K562 (cell line): ENCODE measurements around the gene PTPN18. TPM values are rescaled to one million over a fixed set of nuclear protein-coding genes. Genes with fewer than 3 reads are reported as not detected.

Source experiments
- ATAC-seq: fragments of 200-7000 bp; cut with Tn5 transposase; 3 replicates; pipeline ENCODE4 v1.9.1; 2020; ENCODE audit warnings: moderate library complexity
- BruUV-seq: library from RNA; stranded (reverse); fragments of 400-500 nt; replicated peaks from 2 replicates; lab custom pipeline; 2021; lab: Mats Ljungman, UMichigan
- CTCF ChIA-PET: fragments of 300-600 bp; formaldehyde crosslinking; extraction: SDS; loops from one replicate; lab custom pipeline; 2021; ENCODE audit warnings: low intra/inter-chr PET ratio; lab: Yijun Ruan, JAX
- POLR2A ChIA-PET: fragments of 300-600, 350-650 bp; sonication (Branson Sonifier 250); formaldehyde crosslinking; extraction: SDS; loops from one replicate; lab custom pipeline; 2021; ENCODE audit warnings: antibody characterized with exemption, inconsistent platforms; lab: Yijun Ruan, JAX
- DNase-seq, 4 experiments: peaks; one replicate each; pipeline versions ENCODE4 v3.0.0 to v3.0.0-alpha.2; 2011 to 2018; ENCODE audit warnings: low spot score in 3 of 4, mixed read lengths in 3 of 4; ENCODE audit errors: extremely low read depth in 1 of 4
- FAIRE-seq: peaks from 2 replicates; lab custom pipeline; 2011; peaks lifted over from hg19 to GRCh38; lab: Jason Lieb, UNC
- H2AFZ ChIP-seq: 2 replicates; pipeline ENCODE4 v1.6.0; 2011; ENCODE audit warnings: low read depth, low read length, control low read depth, inconsistent platforms
- H3K27ac ChIP-seq: fragments of 200-600 bp; 3 replicates; pipeline ENCODE4 v1.8.0; 2011; ENCODE audit warnings: low read depth, mild to moderate bottlenecking, control low read depth, inconsistent platforms, low read length, moderate library complexity, mixed read lengths; ENCODE audit errors: extremely low read depth
- H3K27me3 ChIP-seq, 2 experiments: fragments of 300-600 bp in 1 of 2; 2 replicates in 1 of 2; 3 replicates in 1 of 2; pipeline versions ENCODE4 v1.6.0 to v1.8.0; 2011; ENCODE audit warnings: inconsistent platforms in 2 of 2, low read length in 2 of 2, mild to moderate bottlenecking in 1 of 2, mixed read lengths in 1 of 2, moderate library complexity in 1 of 2; ENCODE audit not compliant: control insufficient read depth in 2 of 2, insufficient read depth in 2 of 2
- H3K36me3 ChIP-seq: fragments of 300-600 bp; 3 replicates; pipeline ENCODE4 v1.8.0; 2011; ENCODE audit warnings: mild to moderate bottlenecking, low read length, inconsistent platforms; ENCODE audit not compliant: control insufficient read depth, insufficient read depth
- H3K4me1 ChIP-seq, 2 experiments: fragments of 200-600 bp in 1 of 2; replicated peaks in 1 of 2; 2 replicates in 1 of 2; 3 replicates in 1 of 2; pipeline versions ENCODE4 v1.5.1 to v1.8.0; 2011; ENCODE audit warnings: inconsistent platforms in 2 of 2, low read length in 2 of 2, mild to moderate bottlenecking in 1 of 2, mixed read lengths in 1 of 2, moderate library complexity in 1 of 2; ENCODE audit not compliant: control insufficient read depth in 2 of 2, insufficient read depth in 2 of 2
- H3K4me2 ChIP-seq: 2 replicates; pipeline ENCODE4 v1.6.1; 2011; ENCODE audit warnings: low read length, control low read depth, inconsistent platforms, mixed read lengths; ENCODE audit not compliant: insufficient read depth
- H3K4me3 ChIP-seq: fragments of 200-600 bp; sonication (generic), shearing (Covaris generic); 2 replicates; pipeline ENCODE4 v1.5.1; 2016; ENCODE audit warnings: control low read depth, inconsistent platforms
- H3K79me2 ChIP-seq: fragments of 200-600 bp; 3 replicates; pipeline ENCODE4 v1.8.0; 2011; ENCODE audit warnings: low read length, inconsistent platforms; ENCODE audit not compliant: control insufficient read depth, insufficient read depth
- H3K9ac ChIP-seq, 2 experiments: 2 replicates each; pipeline versions ENCODE4 v1.6.0 to v1.6.1; 2011; ENCODE audit warnings: low read depth in 2 of 2, low read length in 2 of 2, control low read depth in 1 of 2, inconsistent platforms in 1 of 2, mild to moderate bottlenecking in 1 of 2, mixed read lengths in 1 of 2; ENCODE audit not compliant: insufficient read depth in 1 of 2
- H3K9me1 ChIP-seq: one replicate; pipeline ENCODE4 v1.6.0; 2011; ENCODE audit warnings: inconsistent platforms, mild to moderate bottlenecking, low read length, moderate library complexity; ENCODE audit not compliant: control insufficient read depth, insufficient read depth
- H3K9me3 ChIP-seq: replicated peaks from 2 replicates; pipeline ENCODE4 v1.5.1; 2011; ENCODE audit warnings: low read depth, low read length, inconsistent platforms; ENCODE audit not compliant: control insufficient read depth, insufficient read depth
- H4K20me1 ChIP-seq: replicated peaks from 2 replicates; pipeline ENCODE4 v1.6.1; 2011; ENCODE audit warnings: low read length, inconsistent platforms, mixed read lengths; ENCODE audit not compliant: control insufficient read depth, insufficient read depth
- E2F3 ChIP-seq: fragments of 250-450 bp; sonication (Bioruptor Pico); IDR thresholded peaks from 2 replicates; pipeline ENCODE4 v1.4.0; 2020; ENCODE audit warnings: mild to moderate bottlenecking
- KDM4B ChIP-seq, 2 experiments: fragments of 450-650 bp in 1 of 2; sonication (generic) in 1 of 2; IDR thresholded peaks; 2 replicates each; pipeline ENCODE4 v1.6.1; 2016 to 2017; ENCODE audit warnings: borderline replicate concordance in 2 of 2, antibody characterized with exemption in 1 of 2, low read depth in 1 of 2, mild to moderate bottlenecking in 1 of 2
- MBD2 ChIP-seq: sonication (generic); IDR thresholded peaks from 2 replicates; pipeline ENCODE4 v1.6.1; 2016; ENCODE audit warnings: low read depth, borderline replicate concordance
- PURB ChIP-seq: sonication (generic); formaldehyde crosslinking; IDR thresholded peaks from 2 replicates; pipeline ENCODE4 v1.9.0; 2021; ENCODE audit warnings: low read depth, mild to moderate bottlenecking, missing genetic modification reagents
- SPI1 ChIP-seq: IDR thresholded peaks from 2 replicates; pipeline ENCODE4 v1.6.1; 2011; ENCODE audit warnings: low read depth, low read length, control low read depth, borderline replicate concordance
- in situ Hi-C: fragments of 300-500 bp; cut with MboI; formaldehyde crosslinking; loops from 4 replicates; pipeline ENCODE4 v1.15.0; 2018; ENCODE audit warnings: inconsistent platforms, mixed read lengths
- intact Hi-C: fragments of 100-400 bp; cut with micrococcal nuclease; formaldehyde crosslinking; loops from 2 replicates; pipeline ENCODE4 v1.14.2; 2022
- polyA plus RNA-seq, 8 experiments: library from polyadenylated mRNA; depleted of rRNA in 4 of 8; stranded (reverse) in 5 of 8; unstranded in 3 of 8; fragments of >200 nt; fragmentation: Nextera tagmentation in 2 of 8; fragmentation: Illumina TruSeq in 1 of 8; extraction: Ambion mirVana in 2 of 8; extraction: Trizol in 1 of 8; gene quantifications; 2 replicates each; pipeline versions ENCODE4 v1.2.1 to v1.2.3, GENCODE V29; 2011 to 2014; ENCODE audit warnings: inconsistent platforms in 1 of 8, missing spikeins in 1 of 8
- total RNA-seq, 7 experiments: library from RNA; depleted of rRNA in 6 of 7; stranded (reverse); fragments of >200 nt in 6 of 7; fragmentation: Illumina TruSeq in 2 of 7; extraction: Trizol in 2 of 7; gene quantifications; 2 replicates each; pipeline versions ENCODE4 v1.2.1 to v1.2.3, GENCODE V29; 2011 to 2021; ENCODE audit warnings: low replicate concordance in 1 of 7
- TF ChIP-seq, protein P1 (sequence below): fragments of 450-650 bp; IDR thresholded peaks from 2 replicates; pipeline ENCODE4 v1.6.1; 2014; ENCODE audit warnings: low read depth, mild to moderate bottlenecking, moderate library complexity, borderline replicate concordance

Gene PTPN18
- total and polyA plus RNA-seq, 9 of the 15 experiments (the other 6 are each of a cell fraction or from before 2014, with no cell fraction given): 11.6 to 90.7 (median 49.6) TPM

GRCh38 chr2:130359466-130359865, 3.6 kb downstream of the PTPN18 start (continued):
- TF ChIP-seq PURB (CRISPR knock-in tag) (no peak), MBD2 (no peak), KDM4B (IDR thresholded peaks at IDR 0.05; ENCODE audit: borderline replicate concordance in 2 of 2, low read depth in 1 of 2) (no peak), E2F3 (CRISPR knock-in tag) (no peak)

GRCh38 chr2:130363479-130363878, 7.6 kb downstream of the PTPN18 start:
- Histone ChIP-seq H3K79me2 (no peaks in the 10 kb centered on the region; the same call in 2 of the 3 replicates), H4K20me1 (no peaks in the 10 kb centered on the region), H3K9ac (no peak overlapping the region), H3K4me1 (peaks cover 0 to 9% of the 10 kb centered on the region in 2 experiments; a peak in 3 of 5 replicates), H3K4me3 (no peak overlapping the region), H3K36me3 (peaks cover 6% of the 10 kb centered on the region; the same call in 2 of the 3 replicates), H3K27ac (no peak overlapping the region), H3K4me2 (no peak overlapping the region), H3K9me3 (0 out of 2 replicates have a peak, but pooled peaks cover 1% of the 10 kb centered on the region), H2AFZ (no peak overlapping the region), H3K9me1 (no peaks in the 10 kb centered on the region), H3K27me3 (no peaks in the 10 kb centered on the region)
- ChIA-PET POLR2A (no interaction called here), CTCF (no interaction called here)
- DNase-seq (no peak), ATAC-seq (no peak), FAIRE-seq (no peak)
- intact Hi-C loops (no loop called here), in situ Hi-C loops (no loop called here)
- 0 out of 2 replicates have a peak, but pooled peaks have one; percentile 40 for TF ChIP-seq SPI1
- TF ChIP-seq, protein P1, sequence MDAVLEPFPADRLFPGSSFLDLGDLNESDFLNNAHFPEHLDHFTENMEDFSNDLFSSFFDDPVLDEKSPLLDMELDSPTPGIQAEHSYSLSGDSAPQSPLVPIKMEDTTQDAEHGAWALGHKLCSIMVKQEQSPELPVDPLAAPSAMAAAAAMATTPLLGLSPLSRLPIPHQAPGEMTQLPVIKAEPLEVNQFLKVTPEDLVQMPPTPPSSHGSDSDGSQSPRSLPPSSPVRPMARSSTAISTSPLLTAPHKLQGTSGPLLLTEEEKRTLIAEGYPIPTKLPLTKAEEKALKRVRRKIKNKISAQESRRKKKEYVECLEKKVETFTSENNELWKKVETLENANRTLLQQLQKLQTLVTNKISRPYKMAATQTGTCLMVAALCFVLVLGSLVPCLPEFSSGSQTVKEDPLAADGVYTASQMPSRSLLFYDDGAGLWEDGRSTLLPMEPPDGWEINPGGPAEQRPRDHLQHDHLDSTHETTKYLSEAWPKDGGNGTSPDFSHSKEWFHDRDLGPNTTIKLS: no peak
- BruUV-seq: no TSS peak
